Articular chondrocyte of knee joint (primary cell): ENCODE measurements around the gene ARHGAP44. TPM values are rescaled to one million over a fixed set of nuclear protein-coding genes. Genes with fewer than 3 reads are reported as not detected.

Experiments used
- small RNA-seq: library from RNA; depleted of rRNA; stranded (forward); fragments of <200 nt; gene quantifications from one replicate; pipeline ENCODE3, GENCODE V24; 2012
- total RNA-seq: library from RNA; depleted of rRNA; stranded (reverse); fragments of >200 nt; gene quantifications from 2 replicates; pipeline ENCODE4 v1.2.3, GENCODE V29; 2012

The ARHGAP44 gene, protein sequence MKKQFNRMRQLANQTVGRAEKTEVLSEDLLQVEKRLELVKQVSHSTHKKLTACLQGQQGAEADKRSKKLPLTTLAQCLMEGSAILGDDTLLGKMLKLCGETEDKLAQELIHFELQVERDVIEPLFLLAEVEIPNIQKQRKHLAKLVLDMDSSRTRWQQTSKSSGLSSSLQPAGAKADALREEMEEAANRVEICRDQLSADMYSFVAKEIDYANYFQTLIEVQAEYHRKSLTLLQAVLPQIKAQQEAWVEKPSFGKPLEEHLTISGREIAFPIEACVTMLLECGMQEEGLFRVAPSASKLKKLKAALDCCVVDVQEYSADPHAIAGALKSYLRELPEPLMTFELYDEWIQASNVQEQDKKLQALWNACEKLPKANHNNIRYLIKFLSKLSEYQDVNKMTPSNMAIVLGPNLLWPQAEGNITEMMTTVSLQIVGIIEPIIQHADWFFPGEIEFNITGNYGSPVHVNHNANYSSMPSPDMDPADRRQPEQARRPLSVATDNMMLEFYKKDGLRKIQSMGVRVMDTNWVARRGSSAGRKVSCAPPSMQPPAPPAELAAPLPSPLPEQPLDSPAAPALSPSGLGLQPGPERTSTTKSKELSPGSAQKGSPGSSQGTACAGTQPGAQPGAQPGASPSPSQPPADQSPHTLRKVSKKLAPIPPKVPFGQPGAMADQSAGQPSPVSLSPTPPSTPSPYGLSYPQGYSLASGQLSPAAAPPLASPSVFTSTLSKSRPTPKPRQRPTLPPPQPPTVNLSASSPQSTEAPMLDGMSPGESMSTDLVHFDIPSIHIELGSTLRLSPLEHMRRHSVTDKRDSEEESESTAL
- total RNA-seq = 1.6 and 3.1 TPM in 2 replicates

DNA sequence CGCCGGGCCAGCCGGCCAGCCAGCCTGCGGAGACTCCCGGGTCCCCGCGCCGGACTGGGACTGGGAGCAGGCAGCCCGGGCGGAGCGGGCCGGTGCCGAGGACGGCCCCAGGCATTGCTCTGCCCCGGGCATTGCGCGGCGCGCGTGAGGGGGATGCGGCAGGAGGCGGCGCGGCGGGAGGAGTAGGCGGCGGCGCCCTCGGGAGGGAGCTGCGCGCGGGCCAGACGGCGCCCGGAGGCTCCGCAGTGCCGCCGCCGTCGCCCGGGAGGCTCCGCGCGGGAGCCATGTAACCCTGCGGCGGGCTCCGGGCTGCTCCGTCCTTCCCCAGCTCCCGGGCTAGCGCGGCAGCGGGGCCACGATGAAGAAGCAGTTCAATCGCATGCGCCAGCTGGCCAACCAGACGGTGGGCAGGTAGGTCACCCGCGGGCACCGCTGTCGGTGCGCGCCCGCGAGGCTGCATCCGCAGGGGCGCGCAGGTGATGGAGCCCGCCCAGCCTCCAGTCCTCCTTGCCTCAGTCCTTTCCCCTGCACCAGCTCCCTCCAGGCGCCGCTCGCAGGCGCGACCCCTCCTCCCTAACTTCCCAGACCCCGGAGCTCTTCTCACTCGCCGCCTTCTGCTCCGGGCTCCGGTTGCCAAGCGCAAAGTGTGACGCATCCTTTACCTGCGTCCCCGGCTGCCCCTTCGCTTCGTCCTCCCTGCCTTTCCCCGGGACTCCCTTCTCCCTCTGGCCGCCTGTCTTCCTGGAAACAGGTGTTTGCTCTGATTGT, at the start of gene ARHGAP44:
Gene ARHGAP44, plus strand, starts transcription at position 18 of the 768 bp plus-strand sequence. Its CDS starts 341 bp downstream, at position 359.

DNA sequence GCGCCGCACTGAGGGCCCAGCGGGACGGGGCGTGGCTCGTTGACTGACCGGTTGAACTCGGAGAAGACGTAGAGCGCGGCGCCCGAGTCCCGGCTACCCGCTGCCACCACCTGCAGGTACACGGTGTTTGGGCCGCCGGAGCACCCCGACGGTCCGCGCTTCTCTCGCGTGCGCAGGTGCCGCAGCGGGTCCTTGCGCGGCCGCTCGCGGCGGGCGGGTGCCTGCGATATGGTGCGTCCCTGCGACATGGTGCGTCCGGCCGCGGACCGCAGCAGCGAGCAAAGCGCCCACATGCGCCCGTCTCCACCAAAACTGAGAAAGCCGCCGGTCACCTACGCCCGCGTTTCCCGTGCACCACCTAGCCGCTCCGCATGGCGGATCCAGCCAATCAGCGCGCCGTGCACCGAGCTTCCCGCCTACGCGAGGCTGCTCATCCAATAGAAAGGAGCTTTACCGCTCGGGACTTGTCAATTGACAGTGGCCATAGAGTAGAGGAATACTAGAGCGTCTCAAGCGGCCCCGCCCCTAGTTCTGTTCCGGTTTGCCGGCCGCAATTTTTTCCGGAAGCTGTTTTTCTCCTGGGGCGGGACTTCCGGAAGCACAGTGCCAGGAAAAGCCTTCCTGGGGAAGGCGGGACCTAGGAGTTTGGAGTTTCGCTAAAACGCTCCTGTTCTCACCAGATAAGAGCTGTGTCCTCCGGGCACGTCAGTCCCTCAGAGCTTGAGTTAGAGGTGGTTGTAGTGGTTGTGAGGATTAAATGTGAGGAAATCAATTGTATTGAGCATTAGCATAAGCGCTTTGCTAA, 228.6 kb downstream of the ARHGAP44 start, which contains the start of gene ELAC2:
Gene ELAC2, minus strand, starts transcription at position 373 of the 805 bp plus-strand sequence. Its CDS starts 80 bp downstream, at position 293.

Small RNA genes lying within 50 kb of the gene (small RNA-seq; reads per million reads assigned to genes)
- gene MIR1269B = not detected

Other genes with a start within 250 kb of the ARHGAP44 start
- 2.9 and 7.7 TPM in 2 replicates for gene MYOCD, start 123.6 kb upstream of the ARHGAP44 start, total RNA-seq
- gene ELAC2, start 228.5 kb downstream of the ARHGAP44 start, total RNA-seq = 38.0 and 39.6 TPM in 2 replicates